GM21515 (cell line): ENCODE measurements around the gene NCBP3.
"Not testable (repeated sequence)": the region's sequence is repeated elsewhere in the genome, so short reads cannot be mapped to it uniquely, and the experiment has no call there.

ENCODE experiments used
- ATAC-seq: cut with Tn5 transposase; IDR thresholded peaks from one replicate; pipeline ENCODE4 v1.9.1; 2021; ENCODE audit not compliant: unreplicated experiment

NCBP3 gene

DNA sequence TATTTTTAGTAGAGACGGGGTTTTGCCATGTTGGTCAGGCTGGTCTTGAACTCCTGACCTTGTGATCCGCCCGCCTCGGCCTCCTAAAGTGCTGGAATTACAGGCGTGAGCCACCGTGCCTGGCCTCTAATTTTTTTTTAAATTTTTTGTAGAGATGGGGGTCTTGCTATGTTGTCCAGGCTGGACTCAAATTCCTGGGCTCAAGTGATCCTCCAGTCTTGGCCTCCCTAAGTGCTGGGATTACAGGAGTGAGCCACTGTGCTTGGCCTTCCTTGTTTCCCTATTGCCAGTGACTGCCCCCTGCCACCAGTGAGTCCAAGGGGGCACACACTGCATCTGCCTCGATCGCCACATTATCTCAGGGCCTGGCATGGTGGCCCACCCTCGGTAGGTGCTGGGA lies 51.9 kb downstream of the NCBP3 start:
- ATAC-seq: not testable (repeated sequence)

DNA sequence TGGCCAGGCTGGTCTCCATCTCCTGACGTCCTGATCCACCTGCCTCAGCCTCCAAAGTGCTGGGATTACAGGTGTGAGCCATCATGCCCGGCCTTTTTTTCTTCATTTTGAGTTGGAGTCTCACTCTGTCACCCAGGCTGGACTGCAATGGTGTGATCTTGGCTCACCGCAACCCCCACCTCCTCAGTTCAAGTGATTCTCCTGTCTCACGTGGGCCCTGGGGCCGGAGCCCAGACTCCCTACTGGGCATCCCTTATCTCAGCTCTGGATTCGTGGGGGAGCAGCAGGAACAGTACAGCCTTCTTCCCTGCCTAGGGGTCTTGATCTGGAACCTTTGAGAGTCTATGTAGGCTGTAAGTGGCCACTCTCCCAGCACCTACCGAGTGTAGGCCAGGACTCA lies 52.8 kb downstream of the NCBP3 start:
- not testable (repeated sequence) for ATAC-seq

DNA sequence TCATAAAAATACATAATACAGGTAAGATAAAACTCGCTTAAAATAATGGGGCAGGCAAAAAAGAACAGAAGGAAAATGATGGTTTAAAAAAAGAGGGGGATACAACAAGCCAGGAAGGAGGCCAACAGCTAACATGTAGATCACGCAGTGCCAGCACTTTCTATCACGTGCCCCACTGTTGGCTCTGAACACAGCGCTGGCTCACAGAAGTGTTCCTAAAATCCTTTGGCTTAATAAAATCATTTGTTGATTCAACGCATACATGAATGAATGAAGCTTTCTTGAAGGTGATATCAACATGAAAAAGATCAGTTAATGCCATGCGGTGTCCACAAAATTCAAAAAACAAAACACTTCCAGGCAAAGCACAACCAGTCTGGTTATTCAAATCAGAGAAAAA lies 53.6 kb downstream of the NCBP3 start:
- ATAC-seq: no peak

DNA sequence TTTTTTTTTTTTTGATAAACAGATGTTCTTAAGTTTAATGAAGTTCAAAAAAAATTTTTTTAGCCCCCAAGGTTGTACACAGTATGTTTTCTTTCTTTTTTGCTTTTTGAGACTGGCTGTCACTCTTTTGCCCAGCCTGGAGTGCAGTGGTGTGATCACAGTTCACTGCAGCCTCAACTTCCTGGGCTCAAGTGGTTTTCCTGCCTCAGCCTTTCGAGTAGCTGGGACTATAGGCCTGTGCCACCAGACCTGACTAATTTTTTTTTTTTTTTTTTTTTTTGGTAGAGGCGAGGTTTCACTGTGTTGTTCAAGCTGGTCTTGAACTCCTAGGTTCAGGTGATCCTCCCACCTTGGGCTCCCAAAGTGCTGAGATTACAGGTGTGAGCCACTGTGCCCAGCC lies 57.8 kb downstream of the NCBP3 start:
- ATAC-seq: no peak

DNA sequence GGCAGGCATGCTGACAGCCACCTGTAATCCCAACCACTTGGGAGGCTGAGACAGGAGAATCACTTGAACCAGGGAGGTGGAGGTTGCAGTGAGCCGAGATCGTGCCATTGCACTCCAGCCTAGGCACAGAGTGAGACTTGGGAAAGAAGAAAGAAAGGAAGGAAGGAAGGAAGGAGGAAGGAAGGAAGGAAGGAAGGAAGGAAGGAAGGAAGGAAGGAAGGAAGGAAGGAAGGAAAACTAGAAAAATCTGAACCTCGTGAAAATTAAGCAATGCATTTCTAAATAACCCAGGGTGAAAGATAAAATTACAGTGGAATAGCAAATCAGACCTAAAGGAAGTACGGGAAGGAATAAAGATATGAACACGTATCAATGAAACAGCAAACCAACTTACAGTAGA lies 60.7 kb downstream of the NCBP3 start:
- ATAC-seq: not testable (repeated sequence)

DNA sequence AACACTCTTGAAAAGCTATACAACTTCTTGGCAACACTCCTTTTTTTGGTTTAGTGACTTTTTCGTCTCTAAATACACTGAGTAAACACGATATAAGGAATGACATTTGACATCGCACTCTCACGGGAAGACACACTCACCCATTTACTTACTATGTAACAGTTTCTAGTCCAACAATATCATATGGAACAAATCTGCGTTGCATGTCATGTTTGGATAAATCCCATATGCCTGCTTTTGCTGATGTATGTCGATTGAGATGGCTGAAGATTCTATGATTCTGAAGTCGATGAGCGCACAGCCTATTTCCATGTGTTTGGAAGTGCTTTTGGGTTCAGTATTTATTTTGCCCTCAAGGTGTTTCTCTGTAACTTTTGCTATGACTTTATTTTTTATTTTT lies 63.3 kb downstream of the NCBP3 start:
- ATAC-seq: no peak

DNA sequence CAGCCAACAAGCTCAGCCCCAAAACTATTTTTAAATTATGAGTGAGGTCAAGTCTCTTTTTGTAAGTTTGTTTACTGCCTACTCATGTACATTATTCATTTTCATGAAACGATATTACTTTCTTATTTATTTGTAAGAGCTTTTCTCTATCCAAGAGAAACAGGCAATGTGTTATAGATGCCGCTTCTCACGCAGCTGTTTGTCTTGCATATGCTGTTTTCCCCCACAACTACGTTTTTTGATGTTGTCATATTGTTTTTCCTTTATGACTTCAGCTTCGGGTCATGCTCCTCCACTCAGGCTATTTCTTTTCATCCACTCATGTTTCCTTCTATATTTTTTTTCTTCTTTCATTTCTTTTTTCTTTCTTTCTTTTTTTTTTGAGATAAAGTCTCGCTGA lies 65.1 kb downstream of the NCBP3 start:
- ATAC-seq: no peak

DNA sequence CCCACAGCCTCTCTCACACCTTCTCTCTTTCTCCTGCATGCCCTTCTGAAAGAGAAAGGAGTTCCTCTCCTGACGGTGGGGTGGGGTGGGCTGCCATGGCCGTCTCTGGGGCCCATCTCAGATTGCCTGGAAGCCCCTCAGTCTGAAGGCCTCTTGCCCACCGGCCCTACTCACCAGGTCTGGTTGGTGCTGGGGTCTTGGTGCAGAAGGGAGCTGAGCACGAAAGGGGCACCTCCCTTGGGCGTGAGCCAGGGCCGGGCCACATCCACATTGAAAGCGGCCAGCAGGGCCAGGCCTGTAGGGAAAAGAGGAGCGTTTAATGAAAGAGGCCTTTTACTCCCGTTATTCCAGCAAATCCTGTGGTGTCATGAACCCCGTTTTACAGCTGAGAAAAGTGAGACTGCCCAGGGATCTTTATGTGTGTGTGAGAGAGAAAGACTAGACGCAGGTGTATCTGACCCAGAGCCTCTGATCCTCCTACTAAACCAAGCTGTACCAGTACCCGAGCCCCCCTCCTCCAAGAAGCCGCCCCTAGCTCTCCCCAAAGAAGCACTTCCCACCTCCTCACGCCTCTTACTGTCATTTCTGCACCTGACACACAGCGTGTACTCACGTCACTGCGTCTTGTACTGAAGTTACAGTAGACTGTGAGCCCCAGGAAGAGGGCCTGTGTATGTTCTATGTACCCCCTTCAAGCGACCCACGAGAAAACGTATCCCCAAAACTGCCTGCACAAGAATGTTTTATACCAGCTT lies 68.5 kb downstream of the NCBP3 start:
- no peak for ATAC-seq

DNA sequence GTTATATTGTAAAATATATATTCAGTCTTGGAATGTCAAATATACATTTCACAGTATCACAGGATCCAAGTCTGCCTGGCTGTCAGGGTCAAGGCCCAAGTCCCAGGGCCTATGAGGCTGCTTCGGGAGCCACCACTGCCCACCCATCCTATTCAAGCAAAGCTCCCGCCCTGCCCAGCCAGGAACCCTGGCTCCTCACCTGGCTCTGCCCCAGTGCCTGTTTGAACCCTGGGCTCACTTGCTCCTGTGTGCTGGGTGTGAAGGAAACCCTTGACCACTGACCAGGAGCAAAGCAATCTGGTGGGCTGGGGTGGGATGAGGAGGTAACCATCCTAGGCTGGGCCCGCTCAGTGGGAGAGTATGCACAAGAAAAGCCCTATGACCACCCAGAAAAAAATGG lies 72.1 kb downstream of the NCBP3 start:
- no peak for ATAC-seq

DNA sequence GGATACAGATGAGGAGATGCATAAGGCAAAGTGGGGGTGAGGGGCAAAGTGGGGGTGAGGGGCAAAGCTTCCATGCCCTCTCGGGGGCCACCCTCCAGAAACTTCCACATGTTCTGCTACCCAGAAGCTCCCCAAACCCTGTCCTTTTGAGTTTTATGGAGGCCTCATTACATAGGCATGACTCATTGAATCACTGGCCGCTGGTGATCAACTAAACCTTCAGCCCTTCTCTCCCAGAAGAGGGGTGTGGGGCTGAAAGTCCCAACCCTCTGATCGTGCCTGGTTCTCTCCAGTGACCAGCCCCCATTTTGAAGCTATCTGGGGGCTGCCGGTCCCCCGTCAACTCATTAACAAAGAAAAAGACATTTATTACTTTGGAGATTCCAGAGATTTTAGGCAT lies 72.5 kb downstream of the NCBP3 start:
- ATAC-seq: no peak

DNA sequence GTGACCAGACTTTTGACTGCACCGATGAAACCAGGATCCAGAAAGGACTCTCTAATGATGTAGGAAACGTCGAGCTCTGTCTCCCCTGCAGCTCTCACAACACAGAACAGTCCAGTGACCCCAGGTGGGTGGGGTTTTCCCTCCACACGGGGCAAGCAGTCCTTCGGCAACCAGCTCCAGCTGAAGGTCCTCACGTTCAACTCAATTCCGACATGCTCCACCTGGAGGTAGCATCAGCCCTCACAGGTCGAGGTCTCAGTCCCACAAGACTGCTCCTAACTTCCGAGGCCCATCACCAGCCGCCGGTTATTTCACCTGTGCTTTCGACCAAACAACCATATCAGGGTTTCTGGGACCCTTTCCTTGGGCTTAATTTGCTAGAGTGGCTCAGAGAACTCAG lies 73.3 kb downstream of the NCBP3 start:
- ATAC-seq: no peak

DNA sequence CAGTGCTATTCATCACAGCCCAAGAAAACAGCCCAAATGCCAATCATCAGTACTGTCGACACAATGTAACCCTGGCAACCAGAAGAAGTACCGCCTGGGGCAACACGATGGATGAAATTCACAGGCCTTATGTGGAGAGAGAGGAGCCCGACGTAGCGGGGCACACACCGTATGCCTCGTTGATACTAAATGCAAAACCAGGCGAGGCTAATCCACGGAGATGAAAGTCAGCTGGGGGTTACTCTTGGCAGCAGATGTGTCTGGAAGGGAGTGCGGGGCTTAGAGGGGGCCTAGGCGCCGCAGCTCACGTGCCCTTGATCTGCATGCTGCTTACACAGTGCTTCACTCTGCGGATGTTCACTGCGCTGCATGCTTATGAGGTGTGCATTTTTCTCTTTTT lies 74.9 kb downstream of the NCBP3 start:
- no peak for ATAC-seq

DNA sequence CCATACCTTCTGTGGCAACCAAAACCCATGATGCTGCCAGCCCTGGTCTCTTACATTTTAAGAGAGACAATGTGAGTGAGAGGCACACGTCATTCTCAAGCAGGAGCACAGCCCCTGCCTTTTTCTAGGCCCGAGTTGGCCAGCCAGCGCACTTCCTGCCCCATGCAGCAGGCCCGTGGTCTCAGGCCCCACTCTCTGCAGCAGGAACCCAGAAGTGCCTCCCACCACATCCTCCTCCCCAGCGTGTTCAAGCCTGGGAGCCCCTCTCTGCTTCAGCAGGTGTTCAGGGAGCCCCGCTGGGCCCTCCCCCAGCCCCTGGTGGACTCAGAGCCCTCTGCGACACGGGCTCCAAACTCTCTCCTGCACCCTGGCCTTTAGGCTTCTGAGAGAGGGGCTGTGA lies 75.6 kb downstream of the NCBP3 start:
- no peak for ATAC-seq

DNA sequence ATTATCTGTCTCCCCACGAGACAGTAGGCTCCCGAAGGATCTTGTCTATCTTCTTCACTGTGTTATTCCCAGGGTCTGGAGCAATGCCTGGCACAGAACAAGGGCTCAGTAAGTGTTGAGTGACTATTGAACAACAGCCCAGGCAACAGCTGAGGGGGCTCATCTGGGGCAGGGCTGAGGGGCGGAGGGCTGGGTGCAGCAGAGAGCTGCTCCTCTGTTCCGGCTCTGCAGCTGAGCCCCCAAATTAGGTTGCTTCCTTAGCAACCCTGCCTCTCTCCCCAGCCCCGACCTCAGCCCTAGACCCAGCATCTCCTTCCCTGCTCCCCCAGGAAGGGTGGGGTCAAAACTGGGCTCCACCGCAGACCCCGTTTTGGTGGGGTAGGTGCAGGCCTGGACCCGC lies 77.3 kb downstream of the NCBP3 start:
- no peak for ATAC-seq

DNA sequence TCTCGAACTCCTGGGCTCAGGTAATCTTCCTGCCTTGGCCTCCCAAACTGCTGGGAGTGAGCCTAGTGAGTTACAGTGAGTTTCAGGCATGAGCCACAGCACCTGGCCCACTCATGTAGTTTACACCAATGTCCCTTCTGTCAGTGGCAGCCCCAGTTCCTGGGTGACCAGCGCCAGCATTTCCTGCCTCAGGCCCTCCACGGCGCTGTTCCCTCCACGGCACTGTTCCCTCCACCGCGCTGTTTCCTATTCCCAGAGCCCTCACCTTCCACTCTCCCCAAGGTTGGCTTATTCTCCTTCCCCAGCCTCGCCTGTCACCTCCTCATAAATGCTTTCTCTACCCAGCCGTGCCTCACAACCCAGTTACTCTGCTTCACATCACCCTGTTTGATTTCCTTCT lies 77.7 kb downstream of the NCBP3 start:
- no peak for ATAC-seq

DNA sequence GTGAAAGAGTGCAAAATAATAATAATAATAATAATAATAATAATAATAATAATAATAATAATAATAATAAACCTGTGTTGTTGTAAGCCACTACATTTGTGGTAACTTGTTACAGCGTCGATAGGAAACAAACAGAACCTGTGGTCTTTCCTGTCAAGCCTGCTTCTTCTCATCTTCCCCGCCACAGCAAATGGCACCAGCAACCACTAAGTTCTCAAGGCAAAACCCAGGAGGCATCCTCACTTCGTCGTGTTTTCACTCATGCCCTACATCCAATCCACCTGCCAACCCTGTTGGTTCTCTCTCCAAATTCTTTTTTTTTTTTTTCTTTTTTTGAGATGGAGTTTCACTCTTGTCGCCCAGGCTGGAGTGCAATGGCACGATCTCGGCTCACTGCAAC lies 79.3 kb downstream of the NCBP3 start:
- ATAC-seq: no peak

DNA sequence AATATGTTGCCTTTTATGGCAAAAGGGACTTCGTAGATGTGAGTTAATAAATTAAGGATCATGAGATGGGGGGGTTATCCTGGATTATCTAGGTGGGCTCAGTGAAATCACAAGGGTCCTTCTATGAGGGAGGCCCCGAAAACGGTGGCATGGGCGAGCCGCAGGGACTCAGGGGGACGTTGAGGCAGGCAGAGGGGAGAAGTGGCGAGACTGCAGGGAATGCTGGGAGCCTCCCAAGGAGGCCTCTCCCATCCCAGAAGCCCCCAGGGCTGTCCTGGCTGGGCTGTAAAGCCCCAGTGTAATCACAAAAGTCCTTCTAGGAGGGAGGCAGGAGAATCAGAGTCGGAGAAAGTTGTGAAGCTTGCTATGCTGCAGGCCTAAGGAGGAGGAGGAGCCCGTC lies 80.1 kb downstream of the NCBP3 start:
- ATAC-seq: no peak

DNA sequence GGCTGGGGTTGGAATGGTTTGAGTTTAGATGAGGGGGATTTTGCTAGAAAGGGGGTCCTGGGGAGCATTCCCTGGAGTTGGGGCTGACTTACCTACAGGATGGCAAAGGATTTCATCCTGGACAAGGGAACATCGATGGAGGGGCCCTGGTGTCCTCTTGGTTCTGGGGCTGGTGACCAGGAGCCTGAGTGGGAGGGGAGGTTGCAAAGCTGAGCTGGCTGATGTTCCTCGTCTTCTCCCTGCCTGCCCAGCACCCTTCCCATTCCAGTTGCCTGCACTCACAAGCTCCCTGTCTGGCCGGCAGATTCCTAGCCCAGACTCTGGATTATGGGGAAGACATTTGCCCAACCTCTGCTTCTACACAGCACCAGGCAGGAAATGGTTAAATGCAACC lies 82.3 kb downstream of the NCBP3 start:
- no peak for ATAC-seq

DNA sequence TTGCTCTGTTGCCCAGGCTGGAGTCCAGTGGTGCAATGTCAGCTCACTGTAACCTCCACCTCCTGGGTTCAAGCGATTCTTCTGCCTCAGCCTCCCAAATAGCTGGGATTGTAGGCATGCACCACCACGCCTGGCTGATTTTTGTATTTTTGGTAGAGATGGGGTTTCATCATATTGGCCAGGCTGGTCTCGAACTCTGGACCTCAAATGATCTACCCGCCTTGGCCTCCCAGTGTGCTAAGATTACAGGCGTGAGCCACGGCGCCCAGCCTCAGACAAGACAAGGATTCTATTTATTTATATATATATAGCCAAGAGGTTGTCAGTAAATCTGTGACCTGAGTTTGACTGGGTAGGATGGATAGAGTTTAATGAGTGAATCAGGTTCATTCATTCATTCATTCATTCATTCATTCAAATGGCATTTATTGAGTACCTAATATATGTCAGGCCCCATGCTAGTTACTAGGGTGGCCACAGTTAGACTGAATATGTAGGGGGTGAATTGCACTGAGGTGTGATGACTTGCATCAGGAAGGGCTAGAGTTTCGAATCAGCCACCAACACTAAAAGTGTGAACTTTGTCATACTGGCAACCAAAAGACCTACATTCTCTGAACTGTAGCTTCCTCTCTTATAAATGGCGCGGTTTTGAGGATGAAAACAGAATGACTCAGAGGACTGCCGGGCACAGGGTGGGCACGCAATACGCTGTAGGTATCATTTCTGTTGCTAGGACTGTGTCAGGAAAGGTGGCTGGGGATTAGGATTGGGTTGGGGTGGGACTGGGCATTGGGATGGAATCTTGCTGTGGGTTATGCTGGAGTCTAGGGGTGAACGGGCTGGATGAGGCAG lies 82.9 kb downstream of the NCBP3 start:
- no peak for ATAC-seq

DNA sequence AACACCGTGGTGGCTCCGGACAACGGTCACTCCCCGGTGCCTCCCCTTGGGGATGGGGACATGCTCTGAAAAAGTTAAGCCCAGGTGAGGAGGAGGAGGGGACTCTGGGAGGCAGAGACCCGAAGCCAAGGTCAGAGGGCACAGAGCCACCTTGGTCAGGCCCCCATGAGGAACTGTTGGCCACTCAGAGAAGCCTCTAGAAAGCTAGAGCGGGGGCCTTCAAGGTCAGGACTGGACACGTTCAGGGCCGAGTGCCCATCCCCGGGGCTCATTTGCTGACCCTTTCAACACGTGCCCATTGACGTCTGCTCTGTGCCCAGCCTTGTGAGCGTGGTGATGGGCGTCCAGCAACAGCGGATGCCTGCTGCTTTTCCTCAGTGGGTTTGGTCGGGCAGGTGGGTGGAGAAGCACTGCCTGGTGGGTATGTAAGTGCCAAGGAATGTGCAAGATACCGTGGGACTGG lies 84.1 kb downstream of the NCBP3 start:
- no peak for ATAC-seq

DNA sequence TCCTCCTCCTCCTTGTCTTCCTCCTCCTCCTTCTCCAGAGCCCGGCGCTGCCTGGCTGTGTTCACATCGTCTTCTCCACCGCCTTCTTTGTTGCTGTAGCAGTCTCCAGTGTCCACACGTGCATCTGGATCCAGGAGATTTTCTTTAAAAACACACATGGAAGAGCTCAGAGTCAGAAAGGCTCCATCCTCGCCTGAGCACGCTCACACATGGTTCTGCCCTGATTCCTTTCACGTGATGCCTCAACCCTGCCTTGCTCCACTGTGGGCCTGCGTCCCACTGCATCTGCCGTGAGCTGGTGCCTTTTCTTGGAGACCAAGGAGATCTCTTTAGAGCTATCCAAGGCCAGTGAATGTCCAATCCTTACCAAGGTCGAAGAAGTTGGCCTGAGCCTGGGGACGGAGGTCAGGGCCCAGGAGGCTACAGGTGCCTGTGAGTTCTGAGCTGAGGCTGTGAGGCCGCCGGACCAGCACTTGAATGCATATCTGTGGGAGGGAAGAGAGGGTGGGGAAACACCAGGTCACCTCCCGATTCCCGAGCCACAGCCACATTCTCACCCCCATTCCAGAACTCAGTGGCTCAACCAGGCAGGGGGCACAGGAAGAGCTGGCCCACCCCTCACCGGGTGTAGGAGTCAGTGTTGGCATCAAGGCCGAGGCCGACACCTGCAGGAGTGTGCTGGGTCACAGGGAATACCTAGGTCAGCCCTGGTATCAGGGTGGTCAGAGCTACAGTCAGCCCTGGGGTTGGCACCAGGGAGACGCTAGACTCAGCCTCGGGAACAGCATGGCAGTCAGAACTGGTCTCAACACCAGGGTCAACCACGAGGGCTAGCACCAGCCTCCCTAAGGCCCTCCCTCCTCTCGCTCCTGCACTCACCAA lies 84.8 kb downstream of the NCBP3 start:
- ATAC-seq: no peak
